ENCODE results near the gene AARS1. TPM values are rescaled to one million over a fixed set of nuclear protein-coding genes. Genes with fewer than 3 reads are reported as not detected.
"Not testable (repeated sequence)": the region's sequence is repeated elsewhere in the genome, so short reads cannot be mapped to it uniquely, and the experiment has no call there.

The AARS1 gene
- total and polyA plus RNA-seq, 2 donors (not counting 3 experiments of a cell fraction or from before 2014, with no cell fraction given): 71.3 to 110 TPM

DNA sequence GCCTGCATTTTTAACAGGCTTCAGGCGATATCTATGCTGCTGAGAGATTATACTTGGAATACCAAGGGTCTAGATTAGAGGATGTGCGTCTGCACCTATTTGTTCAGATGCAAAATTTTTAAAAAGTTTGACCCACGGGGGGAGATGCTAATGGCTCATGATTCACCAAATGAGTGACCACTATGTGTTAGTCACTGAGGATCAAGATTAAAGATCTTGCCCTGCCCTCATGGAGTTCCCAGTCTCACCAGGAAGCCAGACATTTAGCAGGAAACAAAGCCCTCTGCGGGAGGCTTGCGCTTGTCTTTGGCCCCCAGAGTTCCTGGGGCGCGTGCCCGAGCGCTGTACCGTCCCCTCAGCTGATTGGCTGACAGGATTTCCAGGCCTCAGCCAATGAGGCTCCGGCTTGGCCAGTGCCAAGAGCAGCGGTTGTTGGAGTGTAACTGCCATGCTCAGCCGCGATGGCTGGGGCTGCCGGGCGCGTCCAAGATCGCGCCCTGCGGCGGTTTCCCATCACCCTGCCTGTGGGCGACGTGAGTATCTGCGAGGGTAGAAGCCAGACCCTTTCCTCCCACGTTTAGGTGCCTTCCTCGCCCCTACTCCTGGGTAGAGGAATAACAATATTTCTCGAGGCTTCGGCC, 5.2 kb upstream of the AARS1 start:
- no TSS peak for BruUV-seq (replicated peaks)
- FAIRE-seq: no peak
- intact Hi-C loops (cut with micrococcal nuclease): no loop called here
- Histone ChIP-seq H3K36me3 (ENCODE audit: control insufficient read depth in 2 of 2, extremely low read depth in 1 of 2, insufficient read depth in 2 of 2, low read length in 2 of 2) (no peaks in the 10 kb centered on the region), H3K4me1 (ENCODE audit: control insufficient read depth, extremely low read depth, insufficient read depth, low read length) (peaks cover 6% of the 10 kb centered on the region), H3K9ac (replicated peaks; ENCODE audit: extremely low read depth, insufficient read depth, low read length) (no peak overlapping the region), H3K9me1 (replicated peaks; ENCODE audit: control insufficient read depth, extremely low read depth, insufficient read depth, low read length) (no peaks in the 10 kb centered on the region), H3K27me3 (ENCODE audit: control insufficient read depth in 2 of 2, insufficient read depth in 2 of 2, low read length in 2 of 2) (no peaks in the 10 kb centered on the region), H4K20me1 (replicated peaks; ENCODE audit: control insufficient read depth, extremely low read depth, insufficient read depth, low read length) (no peaks in the 10 kb centered on the region), H3K27ac (ENCODE audit: insufficient read depth, low read depth, low read length) (no peak overlapping the region), H3K79me2 (ENCODE audit: control insufficient read depth, insufficient read depth, low read length) (peaks cover 4% of the 10 kb centered on the region), H3K4me3 (replicated peaks in 1 of 3; ENCODE audit: insufficient read depth in 1 of 3, low read depth in 1 of 3, low read length in 3 of 3) (no peak overlapping the region), H2AFZ (ENCODE audit: low read depth, low read length) (no peak overlapping the region), H3K9me3 (replicated peaks; ENCODE audit: control insufficient read depth, insufficient read depth, low read length) (no peaks in the 10 kb centered on the region), H3K4me2 (ENCODE audit: insufficient read depth, low read length) (no peak overlapping the region)
- ChIA-PET POLR2A (no interaction called here), CTCF (no interaction called here)
- no peak for DNase-seq (ENCODE audit: low read depth, low spot score)
- dilution Hi-C loops (cut with MboI; ENCODE audit: extremely low pct_ligation_motif_present, low sequenced_read_pairs): no loop called here
- TF ChIP-seq EZH2 (IDR thresholded peaks at IDR 0.05; ENCODE audit: borderline replicate concordance, low read depth, low read length, severe bottlenecking) (no peak), JUN (IDR thresholded peaks at IDR 0.05; ENCODE audit: borderline replicate concordance, insufficient read depth, insufficient read length, low read depth) (no peak), GATA2 (IDR thresholded peaks at IDR 0.05; ENCODE audit: insufficient read depth, insufficient read length, low read depth, low read length) (no peak), POLR2A (IDR thresholded peaks at IDR 0.05; ENCODE audit: low read depth, low read length) (no peak), FOS (IDR thresholded peaks at IDR 0.05; ENCODE audit: borderline replicate concordance, insufficient read depth, low read length) (no peak), POLR2AphosphoS5 (IDR thresholded peaks at IDR 0.05; ENCODE audit: insufficient read depth, low read depth, low read length) (no peak), MYC (IDR thresholded peaks at IDR 0.05; ENCODE audit: low read depth, low read length) (no peak)
- TF ChIP-seq, protein P1, sequence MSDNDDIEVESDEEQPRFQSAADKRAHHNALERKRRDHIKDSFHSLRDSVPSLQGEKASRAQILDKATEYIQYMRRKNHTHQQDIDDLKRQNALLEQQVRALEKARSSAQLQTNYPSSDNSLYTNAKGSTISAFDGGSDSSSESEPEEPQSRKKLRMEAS (IDR thresholded peaks at IDR 0.05; ENCODE audit: insufficient read depth, insufficient read length): no peak

DNA sequence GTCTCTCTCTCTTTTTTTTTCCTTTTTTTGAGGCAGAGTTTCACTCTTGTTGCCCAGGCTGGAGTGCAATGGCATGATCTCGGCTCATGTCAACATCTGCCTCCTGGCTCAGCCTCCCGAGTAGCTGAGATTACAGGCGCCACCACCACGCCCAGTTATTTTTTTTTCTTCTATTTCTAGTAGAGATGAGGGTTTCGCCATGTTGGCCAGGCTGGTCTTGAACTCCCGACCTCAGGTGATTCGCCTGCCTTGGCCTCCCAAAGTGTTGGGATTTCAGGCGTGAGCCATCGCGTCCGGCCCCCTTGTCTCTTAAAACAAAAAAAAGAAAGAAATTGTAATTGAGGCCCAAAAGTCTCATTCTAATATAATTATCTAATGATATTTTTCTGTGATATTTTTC, 2.8 kb upstream of the AARS1 start:
- H3K4me3 ChIP-seq (replicated peaks in 1 of 3; ENCODE audit: insufficient read depth in 1 of 3, low read depth in 1 of 3, low read length in 3 of 3); DNase-seq (ENCODE audit: low read depth, low spot score); POLR2A ChIA-PET; H3K27me3 ChIP-seq (ENCODE audit: control insufficient read depth in 2 of 2, insufficient read depth in 2 of 2, low read length in 2 of 2); FAIRE-seq; H3K36me3 ChIP-seq (ENCODE audit: control insufficient read depth in 2 of 2, extremely low read depth in 1 of 2, insufficient read depth in 2 of 2, low read length in 2 of 2); H3K27ac ChIP-seq (ENCODE audit: insufficient read depth, low read depth, low read length); H2AFZ ChIP-seq (ENCODE audit: low read depth, low read length); H3K9me1 ChIP-seq (replicated peaks; ENCODE audit: control insufficient read depth, extremely low read depth, insufficient read depth, low read length); H3K4me2 ChIP-seq (ENCODE audit: insufficient read depth, low read length); H3K9ac ChIP-seq (replicated peaks; ENCODE audit: extremely low read depth, insufficient read depth, low read length); dilution Hi-C loops (cut with MboI; ENCODE audit: extremely low pct_ligation_motif_present, low sequenced_read_pairs); BruUV-seq (replicated peaks); intact Hi-C loops (cut with micrococcal nuclease); H4K20me1 ChIP-seq (replicated peaks; ENCODE audit: control insufficient read depth, extremely low read depth, insufficient read depth, low read length); H3K9me3 ChIP-seq (replicated peaks; ENCODE audit: control insufficient read depth, insufficient read depth, low read length); H3K4me1 ChIP-seq (ENCODE audit: control insufficient read depth, extremely low read depth, insufficient read depth, low read length); CTCF ChIA-PET: not testable (repeated sequence)
- peaks cover 20% of the 10 kb centered on the region for H3K79me2 ChIP-seq (ENCODE audit: control insufficient read depth, insufficient read depth, low read length)

All from endothelial cell of umbilical vein (primary cell).